Esophagus squamous epithelium (tissue), 5 donors: ENCODE results near the gene TMEM135. TPM values are rescaled to one million over a fixed set of nuclear protein-coding genes. Genes with fewer than 3 reads are reported as not detected.
"Not testable (repeated sequence)": the region's sequence is repeated elsewhere in the genome, so short reads cannot be mapped to it uniquely, and the experiment has no call there.

ENCODE experiments used
- DNase-seq: peaks from one replicate; lab custom pipeline; 2025; lab: John Stamatoyannopoulos, UW
- H3K27ac ChIP-seq, 4 donors: fragments of 200-600 bp; sonication (generic); one replicate each; pipeline ENCODE4 v1.5.1; 2016 to 2019; ENCODE audit warnings: mild to moderate bottlenecking in 1 of 4
- H3K27me3 ChIP-seq, 4 donors: fragments of 200-600 bp; sonication (generic); 1 replicate in 3 of 4; 2 replicates in 1 of 4; pipeline versions ENCODE4 v1.5.1 to v1.6.0; 2017 to 2021; ENCODE audit warnings: antibody characterized with exemption in 1 of 4
- H3K36me3 ChIP-seq, 3 donors: fragments of 200-600 bp; sonication (generic); one replicate each; pipeline ENCODE4 v1.5.1; 2016 to 2019
- H3K4me1 ChIP-seq, 3 donors: fragments of 200-600 bp; sonication (generic); one replicate each; pipeline ENCODE4 v1.5.1; 2017 to 2019
- H3K4me3 ChIP-seq, 4 donors: fragments of 200-600 bp; sonication (generic); 1 replicate in 3 of 4; 2 replicates in 1 of 4; pipeline ENCODE4 v1.5.1; 2016 to 2019; ENCODE audit warnings: mild to moderate bottlenecking in 2 of 4, moderate library complexity in 1 of 4
- H3K9me3 ChIP-seq, 3 donors: fragments of 200-600 bp; sonication (generic); one replicate each; pipeline ENCODE4 v1.5.1; 2016 to 2019
- POLR2A ChIP-seq, 4 donors: fragments of 450-650 bp; IDR thresholded peaks; one replicate each; pipeline ENCODE4 v1.6.1; 2017; ENCODE audit warnings: antibody characterized with exemption in 4 of 4, mild to moderate bottlenecking in 4 of 4, moderate library complexity in 3 of 4
- WGBS, 2 donors: methylation state at CpG; one replicate each; pipeline ENCODE4 v1.1.5; 2018; 5-methylcytosine and 5-hydroxymethylcytosine counted together
- intact Hi-C: fragments of 100-400 bp; cut with DNase I; formaldehyde crosslinking; loops from one replicate; pipeline ENCODE4 v1.15.0; 2022
- total RNA-seq, 4 donors: library from RNA; depleted of rRNA; stranded (reverse); fragments of >200 nt; gene quantifications; one replicate each; pipeline ENCODE4 v1.1.0, GENCODE V29; 2016
- TF ChIP-seq, protein P1 (sequence below), 6 experiments: fragments of 450-650 bp in 4 of 6; fragments of 200-600 bp in 2 of 6; sonication (generic) in 2 of 6; IDR thresholded peaks; one replicate each; pipeline ENCODE4 v1.5.1; 2016 to 2019; ENCODE audit warnings: antibody characterized with exemption in 6 of 6, mild to moderate bottlenecking in 4 of 6, moderate library complexity in 4 of 6
- donor health status: DM: yes; HTN: yes; CAD: no.

Gene TMEM135
- total RNA-seq, 4 donors from 2014 or later, result 4.5 to 12.0 (median 9.8) TPM

- intact Hi-C loops, result no loop called here
- no peaks in the 10 kb centered on the region for H3K27me3 ChIP-seq
- H3K9me3 ChIP-seq, result no peaks in the 10 kb centered on the region
- DNase-seq, result no peak
- no peaks in the 10 kb centered on the region for H3K4me1 ChIP-seq
- TF ChIP-seq, protein P1, sequence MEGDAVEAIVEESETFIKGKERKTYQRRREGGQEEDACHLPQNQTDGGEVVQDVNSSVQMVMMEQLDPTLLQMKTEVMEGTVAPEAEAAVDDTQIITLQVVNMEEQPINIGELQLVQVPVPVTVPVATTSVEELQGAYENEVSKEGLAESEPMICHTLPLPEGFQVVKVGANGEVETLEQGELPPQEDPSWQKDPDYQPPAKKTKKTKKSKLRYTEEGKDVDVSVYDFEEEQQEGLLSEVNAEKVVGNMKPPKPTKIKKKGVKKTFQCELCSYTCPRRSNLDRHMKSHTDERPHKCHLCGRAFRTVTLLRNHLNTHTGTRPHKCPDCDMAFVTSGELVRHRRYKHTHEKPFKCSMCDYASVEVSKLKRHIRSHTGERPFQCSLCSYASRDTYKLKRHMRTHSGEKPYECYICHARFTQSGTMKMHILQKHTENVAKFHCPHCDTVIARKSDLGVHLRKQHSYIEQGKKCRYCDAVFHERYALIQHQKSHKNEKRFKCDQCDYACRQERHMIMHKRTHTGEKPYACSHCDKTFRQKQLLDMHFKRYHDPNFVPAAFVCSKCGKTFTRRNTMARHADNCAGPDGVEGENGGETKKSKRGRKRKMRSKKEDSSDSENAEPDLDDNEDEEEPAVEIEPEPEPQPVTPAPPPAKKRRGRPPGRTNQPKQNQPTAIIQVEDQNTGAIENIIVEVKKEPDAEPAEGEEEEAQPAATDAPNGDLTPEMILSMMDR (IDR thresholded peaks at IDR 0.05), result no peak
- TF ChIP-seq POLR2A (IDR thresholded peaks at IDR 0.05), result no peak
- H3K36me3 ChIP-seq, result no peaks in the 10 kb centered on the region
- 79 to 84% methylated on average over 1 of the region's 1 CpG for WGBS, 2 donors
- no peak overlapping the region for H3K4me3 ChIP-seq
- no peak overlapping the region for H3K27ac ChIP-seq
Observed at GRCh38 chr11:87179621-87180020, 141.9 kb downstream of the TMEM135 start.

GRCh38 chr11:87180742-87181141, 143.0 kb downstream of the TMEM135 start:
- no peak for DNase-seq
- no peak for TF ChIP-seq POLR2A (IDR thresholded peaks at IDR 0.05)
- TF ChIP-seq, protein P1 (IDR thresholded peaks at IDR 0.05), result no peak
- intact Hi-C loops, result no loop called here
- Histone ChIP-seq H3K9me3 (no peaks in the 10 kb centered on the region), H3K27ac (no peak overlapping the region), H3K36me3 (no peaks in the 10 kb centered on the region), H3K4me1 (no peaks in the 10 kb centered on the region), H3K4me3 (no peak overlapping the region), H3K27me3 (no peaks in the 10 kb centered on the region)
- WGBS, 2 donors, result 44 to 45% methylated on average over 2 of the region's 2 CpGs

DNA sequence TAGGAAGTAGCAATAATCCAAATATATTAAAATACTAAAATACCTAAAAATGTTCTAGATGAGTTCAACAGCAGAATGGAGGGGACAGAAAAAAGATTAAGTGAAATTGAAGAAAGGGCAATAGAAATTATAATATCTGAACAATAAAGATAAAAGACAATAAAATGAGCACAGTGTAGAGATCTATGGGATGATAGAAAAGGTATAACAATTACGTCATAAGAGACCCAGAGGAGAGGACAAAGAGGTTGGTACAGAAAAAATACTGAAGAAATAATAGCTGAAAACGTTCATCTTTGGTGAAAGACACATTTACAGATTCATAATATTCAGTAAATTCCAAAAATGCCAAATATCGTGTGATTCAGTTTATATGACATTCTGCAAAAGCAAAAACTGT, 143.4 kb downstream of the TMEM135 start:
- H3K36me3 ChIP-seq, result no peaks in the 10 kb centered on the region
- WGBS, 2 donors, result 72 to 79% methylated on average over 3 of the region's 3 CpGs
- H3K4me3 ChIP-seq, result no peak overlapping the region
- H3K27ac ChIP-seq, result no peak overlapping the region
- no peak for DNase-seq
- intact Hi-C loops, result no loop called here
- no peaks in the 10 kb centered on the region for H3K27me3 ChIP-seq
- H3K9me3 ChIP-seq, result no peaks in the 10 kb centered on the region
- no peaks in the 10 kb centered on the region for H3K4me1 ChIP-seq
- TF ChIP-seq POLR2A (IDR thresholded peaks at IDR 0.05), result no peak
- TF ChIP-seq, protein P1 (IDR thresholded peaks at IDR 0.05), result no peak

- Histone ChIP-seq H3K4me1 (no peaks in the 10 kb centered on the region), H3K9me3 (no peaks in the 10 kb centered on the region), H3K27me3 (no peaks in the 10 kb centered on the region), H3K27ac (no peak overlapping the region), H3K36me3 (no peaks in the 10 kb centered on the region), H3K4me3 (no peak overlapping the region)
- DNase-seq, result no peak
- intact Hi-C loops, result no loop called here
- no peak for TF ChIP-seq POLR2A (IDR thresholded peaks at IDR 0.05)
- TF ChIP-seq, protein P1 (IDR thresholded peaks at IDR 0.05), result no peak
- WGBS, 2 donors, result 78 to 88% methylated on average over 2 of the region's 2 CpGs
Observed at GRCh38 chr11:87185228-87185627, 147.5 kb downstream of the TMEM135 start.

- Histone ChIP-seq H3K36me3 (no peaks in the 10 kb centered on the region), H3K4me3 (no peak overlapping the region), H3K9me3 (no peaks in the 10 kb centered on the region), H3K27ac (no peak overlapping the region), H3K4me1 (no peaks in the 10 kb centered on the region), H3K27me3 (no peaks in the 10 kb centered on the region)
- DNase-seq, result no peak
- WGBS, 2 donors, result 50 to 95% methylated on average over 2 of the region's 2 CpGs
- TF ChIP-seq POLR2A (IDR thresholded peaks at IDR 0.05), result no peak
- intact Hi-C loops, result no loop called here
Observed at GRCh38 chr11:87187076-87187475, 149.3 kb downstream of the TMEM135 start.

DNA sequence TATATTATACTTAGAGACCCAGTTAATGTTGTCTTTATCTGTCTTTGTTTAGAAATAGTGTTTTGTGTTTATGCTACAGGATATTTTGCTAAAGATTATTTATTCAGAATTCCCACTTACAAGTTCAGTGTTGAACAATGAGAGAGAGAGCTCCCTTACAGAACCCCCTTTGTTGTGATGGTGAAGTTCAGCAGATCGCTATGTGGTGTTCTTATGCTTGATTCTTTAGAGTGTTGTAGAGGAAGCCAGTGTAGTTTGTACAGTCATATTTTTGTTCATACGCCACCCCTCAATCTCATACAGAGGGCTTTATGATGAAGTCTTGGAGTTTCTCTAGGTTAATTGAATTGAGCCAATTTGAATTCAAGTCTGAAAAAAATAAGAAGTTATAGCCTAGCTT, 150.2 kb downstream of the TMEM135 start:
- H3K4me3 ChIP-seq, result no peak overlapping the region
- no peaks in the 10 kb centered on the region for H3K27me3 ChIP-seq
- intact Hi-C loops, result no loop called here
- no peaks in the 10 kb centered on the region for H3K4me1 ChIP-seq
- no peak overlapping the region for H3K27ac ChIP-seq
- DNase-seq, result no peak
- no peaks in the 10 kb centered on the region for H3K36me3 ChIP-seq
- no peaks in the 10 kb centered on the region for H3K9me3 ChIP-seq
- TF ChIP-seq, protein P1 (IDR thresholded peaks at IDR 0.05), result no peak
- no peak for TF ChIP-seq POLR2A (IDR thresholded peaks at IDR 0.05)
- WGBS, 2 donors, result 69 to 95% methylated on average over 2 of the region's 2 CpGs

- WGBS, 2 donors, result 96 to 97% methylated on average over 7 to 8 of the region's 8 CpGs
- H3K36me3 ChIP-seq, H3K27me3 ChIP-seq, DNase-seq, H3K27ac ChIP-seq, H3K4me3 ChIP-seq, intact Hi-C loops, H3K4me1 ChIP-seq, H3K9me3 ChIP-seq: not testable (repeated sequence)
Observed at GRCh38 chr11:87188396-87188795, 150.7 kb downstream of the TMEM135 start.

DNA sequence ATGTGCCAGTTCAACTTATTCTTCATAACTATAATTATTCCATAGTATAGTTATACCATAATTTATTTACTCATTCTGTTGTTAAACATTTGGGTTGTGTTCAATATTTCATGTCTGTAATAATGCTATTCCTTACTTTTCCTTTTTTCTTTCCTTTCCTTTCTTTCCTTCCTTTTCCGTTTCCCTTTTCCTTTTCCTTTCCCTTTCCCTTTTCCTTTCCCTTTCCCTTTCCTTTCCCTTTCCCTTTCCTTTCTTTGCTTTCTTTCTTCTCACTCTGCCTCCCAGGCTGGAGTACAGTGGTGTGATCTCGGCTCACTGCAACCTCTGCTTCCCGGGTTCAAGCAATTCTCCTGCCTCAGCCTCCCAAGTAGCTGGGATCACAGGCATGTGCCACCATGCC, 151.2 kb downstream of the TMEM135 start:
- intact Hi-C loops, H3K27ac ChIP-seq, H3K36me3 ChIP-seq, H3K4me1 ChIP-seq, DNase-seq, H3K4me3 ChIP-seq, H3K9me3 ChIP-seq, H3K27me3 ChIP-seq: not testable (repeated sequence)
- 90 to 93% methylated on average over 3 of the region's 3 CpGs for WGBS, 2 donors
